ENCODE measurements around the gene PLD1.

PLD1 gene

DNA sequence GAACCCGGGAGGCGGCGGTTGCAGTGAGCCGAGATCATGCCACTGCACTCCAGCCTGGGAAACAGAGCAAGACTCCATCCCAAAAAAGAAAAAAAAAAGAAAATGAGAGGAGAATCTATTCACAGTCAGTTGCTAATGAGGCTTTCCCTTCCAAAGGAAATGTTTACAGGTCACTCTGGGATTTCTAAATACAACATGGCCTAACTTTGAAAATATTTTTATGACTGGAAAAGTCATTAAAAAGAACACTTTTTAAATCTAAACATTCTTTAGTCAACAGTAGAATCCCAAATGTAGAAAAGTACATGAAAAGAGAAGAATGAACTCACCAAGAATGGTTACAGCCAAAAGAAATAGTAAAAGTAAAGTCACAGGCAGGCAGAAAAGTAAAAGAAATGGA, 78.6 kb downstream of the PLD1 start:
- POLR2A ChIA-PET: no interaction called here

DNA sequence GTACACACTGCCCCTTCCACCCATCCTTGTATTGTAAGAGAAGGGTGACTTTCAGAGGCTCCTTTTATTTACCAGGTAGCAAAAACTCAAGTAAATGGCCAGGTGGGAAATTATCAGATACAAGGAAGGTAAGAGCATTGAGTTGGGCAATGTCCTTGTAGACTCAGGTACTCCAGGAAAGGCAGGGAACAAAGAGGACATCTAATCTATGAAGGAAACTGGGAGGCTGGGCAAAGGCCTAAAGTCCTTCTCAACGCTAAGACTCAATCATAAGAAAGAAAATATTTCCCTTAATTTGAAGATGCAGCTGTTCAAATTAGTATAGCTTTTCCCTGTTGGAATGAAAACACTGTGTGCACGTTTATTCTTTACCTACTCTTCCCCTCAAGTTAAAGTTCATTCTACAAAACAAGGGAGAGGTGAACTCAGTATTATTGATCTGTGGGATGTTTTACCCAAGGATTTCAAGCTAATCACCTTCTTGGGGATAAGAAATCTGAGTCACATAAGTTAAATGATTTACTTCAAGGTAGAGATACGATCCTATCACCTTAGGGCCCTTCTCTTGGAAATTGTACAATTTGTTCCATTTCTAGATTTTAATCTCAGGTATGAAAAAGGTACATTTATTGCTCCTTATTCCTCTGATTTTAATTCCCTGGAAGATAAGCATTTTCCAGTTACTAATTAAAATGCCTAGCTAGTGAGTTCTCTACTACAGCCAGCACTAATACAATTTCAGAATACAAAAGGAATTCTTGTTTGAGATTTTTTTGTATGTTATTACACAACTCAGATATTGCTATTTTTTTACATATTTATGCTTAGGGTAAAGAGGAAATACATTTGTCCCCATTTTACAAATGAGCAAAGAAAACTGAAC, 80.6 kb downstream of the PLD1 start:
- ChIA-PET POLR2A (no interaction called here), CTCF (no interaction called here)
- Histone ChIP-seq H3K9me3 (ENCODE audit: control insufficient read depth, insufficient read depth, low read depth, low read length) (no peaks in the 10 kb centered on the region), H3K4me1 (ENCODE audit: control insufficient read depth, insufficient read depth, low read length) (no peaks in the 10 kb centered on the region), H3K27ac (ENCODE audit: extremely low read depth, low read depth, low read length) (no peak overlapping the region), H3K36me3 (ENCODE audit: control insufficient read depth in 2 of 2, insufficient read depth in 1 of 2, low read length in 2 of 2) (peaks cover 0 to 10% of the 10 kb centered on the region in 2 experiments; a peak in 1 of 3 replicates), H3K4me3 (ENCODE audit: low read depth, low read length) (no peak overlapping the region)
- TF ChIP-seq ZNF658 (tag by site-specific recombination; IDR thresholded peaks at IDR 0.05): no peak
- TF ChIP-seq, protein P1, sequence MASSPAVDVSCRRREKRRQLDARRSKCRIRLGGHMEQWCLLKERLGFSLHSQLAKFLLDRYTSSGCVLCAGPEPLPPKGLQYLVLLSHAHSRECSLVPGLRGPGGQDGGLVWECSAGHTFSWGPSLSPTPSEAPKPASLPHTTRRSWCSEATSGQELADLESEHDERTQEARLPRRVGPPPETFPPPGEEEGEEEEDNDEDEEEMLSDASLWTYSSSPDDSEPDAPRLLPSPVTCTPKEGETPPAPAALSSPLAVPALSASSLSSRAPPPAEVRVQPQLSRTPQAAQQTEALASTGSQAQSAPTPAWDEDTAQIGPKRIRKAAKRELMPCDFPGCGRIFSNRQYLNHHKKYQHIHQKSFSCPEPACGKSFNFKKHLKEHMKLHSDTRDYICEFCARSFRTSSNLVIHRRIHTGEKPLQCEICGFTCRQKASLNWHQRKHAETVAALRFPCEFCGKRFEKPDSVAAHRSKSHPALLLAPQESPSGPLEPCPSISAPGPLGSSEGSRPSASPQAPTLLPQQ (tag by site-specific recombination; IDR thresholded peaks at IDR 0.05): no peak
- TF ChIP-seq ZNF701 (tag by site-specific recombination; IDR thresholded peaks at IDR 0.05): no peak
- no peak for TF ChIP-seq ZNF354C (tag by site-specific recombination; IDR thresholded peaks at IDR 0.05; ENCODE audit: borderline replicate concordance, low read depth)
- TF ChIP-seq ZNF416 (tag by site-specific recombination; IDR thresholded peaks at IDR 0.05): no peak
- no peak for TF ChIP-seq REPIN1 (tag by site-specific recombination; IDR thresholded peaks at IDR 0.05; ENCODE audit: low read depth)
- TF ChIP-seq, protein P2, sequence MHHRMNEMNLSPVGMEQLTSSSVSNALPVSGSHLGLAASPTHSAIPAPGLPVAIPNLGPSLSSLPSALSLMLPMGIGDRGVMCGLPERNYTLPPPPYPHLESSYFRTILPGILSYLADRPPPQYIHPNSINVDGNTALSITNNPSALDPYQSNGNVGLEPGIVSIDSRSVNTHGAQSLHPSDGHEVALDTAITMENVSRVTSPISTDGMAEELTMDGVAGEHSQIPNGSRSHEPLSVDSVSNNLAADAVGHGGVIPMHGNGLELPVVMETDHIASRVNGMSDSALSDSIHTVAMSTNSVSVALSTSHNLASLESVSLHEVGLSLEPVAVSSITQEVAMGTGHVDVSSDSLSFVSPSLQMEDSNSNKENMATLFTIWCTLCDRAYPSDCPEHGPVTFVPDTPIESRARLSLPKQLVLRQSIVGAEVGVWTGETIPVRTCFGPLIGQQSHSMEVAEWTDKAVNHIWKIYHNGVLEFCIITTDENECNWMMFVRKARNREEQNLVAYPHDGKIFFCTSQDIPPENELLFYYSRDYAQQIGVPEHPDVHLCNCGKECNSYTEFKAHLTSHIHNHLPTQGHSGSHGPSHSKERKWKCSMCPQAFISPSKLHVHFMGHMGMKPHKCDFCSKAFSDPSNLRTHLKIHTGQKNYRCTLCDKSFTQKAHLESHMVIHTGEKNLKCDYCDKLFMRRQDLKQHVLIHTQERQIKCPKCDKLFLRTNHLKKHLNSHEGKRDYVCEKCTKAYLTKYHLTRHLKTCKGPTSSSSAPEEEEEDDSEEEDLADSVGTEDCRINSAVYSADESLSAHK (tag by site-specific recombination; IDR thresholded peaks at IDR 0.05): no peak
- no peak for TF ChIP-seq ZSCAN30 (tag by site-specific recombination; IDR thresholded peaks at IDR 0.05)
- TF ChIP-seq ZNF830 (tag by site-specific recombination; IDR thresholded peaks at IDR 0.05; ENCODE audit: low read depth): no peak
- TF ChIP-seq ZNF391 (tag by site-specific recombination; IDR thresholded peaks at IDR 0.05; ENCODE audit: borderline replicate concordance, low read depth): no peak
- no peak for TF ChIP-seq ZNF785 (tag by site-specific recombination; IDR thresholded peaks at IDR 0.05)
- TF ChIP-seq IKZF3 (tag by site-specific recombination; IDR thresholded peaks at IDR 0.05): no peak
- TF ChIP-seq, protein P3, sequence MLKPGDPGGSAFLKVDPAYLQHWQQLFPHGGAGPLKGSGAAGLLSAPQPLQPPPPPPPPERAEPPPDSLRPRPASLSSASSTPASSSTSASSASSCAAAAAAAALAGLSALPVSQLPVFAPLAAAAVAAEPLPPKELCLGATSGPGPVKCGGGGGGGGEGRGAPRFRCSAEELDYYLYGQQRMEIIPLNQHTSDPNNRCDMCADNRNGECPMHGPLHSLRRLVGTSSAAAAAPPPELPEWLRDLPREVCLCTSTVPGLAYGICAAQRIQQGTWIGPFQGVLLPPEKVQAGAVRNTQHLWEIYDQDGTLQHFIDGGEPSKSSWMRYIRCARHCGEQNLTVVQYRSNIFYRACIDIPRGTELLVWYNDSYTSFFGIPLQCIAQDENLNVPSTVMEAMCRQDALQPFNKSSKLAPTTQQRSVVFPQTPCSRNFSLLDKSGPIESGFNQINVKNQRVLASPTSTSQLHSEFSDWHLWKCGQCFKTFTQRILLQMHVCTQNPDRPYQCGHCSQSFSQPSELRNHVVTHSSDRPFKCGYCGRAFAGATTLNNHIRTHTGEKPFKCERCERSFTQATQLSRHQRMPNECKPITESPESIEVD (tag by site-specific recombination; IDR thresholded peaks at IDR 0.05): no peak

More for the DNA sequence above, 78.6 kb downstream of the PLD1 start:
- TF ChIP-seq ZBTB21 (tag by site-specific recombination; IDR thresholded peaks at IDR 0.05): no peak
- no peak for TF ChIP-seq ZBTB17 (tag by site-specific recombination; IDR thresholded peaks at IDR 0.05)
- TF ChIP-seq ZNF792 (tag by site-specific recombination; IDR thresholded peaks at IDR 0.05): no peak
- no peak for TF ChIP-seq ZEB2 (tag by site-specific recombination; IDR thresholded peaks at IDR 0.05)
- TF ChIP-seq ZNF266 (tag by site-specific recombination; IDR thresholded peaks at IDR 0.05; ENCODE audit: low read depth): no peak
- no peak for TF ChIP-seq ZNF843 (tag by site-specific recombination; IDR thresholded peaks at IDR 0.05)
- no peak for TF ChIP-seq ZNF175 (tag by site-specific recombination; IDR thresholded peaks at IDR 0.05)
- no peak for TF ChIP-seq ZNF211 (tag by site-specific recombination; IDR thresholded peaks at IDR 0.05; ENCODE audit: low read depth)
- TF ChIP-seq ZNF530 (tag by site-specific recombination; IDR thresholded peaks at IDR 0.05; ENCODE audit: low read depth): no peak
- no peak for TF ChIP-seq ZNF174 (tag by site-specific recombination; IDR thresholded peaks at IDR 0.05)
- no peak for TF ChIP-seq ZNF292 (tag by site-specific recombination; IDR thresholded peaks at IDR 0.05; ENCODE audit: borderline replicate concordance, low read depth)
- CTCF ChIA-PET: no interaction called here
- H3K4me1 ChIP-seq (ENCODE audit: control insufficient read depth, insufficient read depth, low read length): no peaks in the 10 kb centered on the region
- no peak overlapping the region for H3K27ac ChIP-seq (ENCODE audit: extremely low read depth, low read depth, low read length)
- H3K9me3 ChIP-seq (ENCODE audit: control insufficient read depth, insufficient read depth, low read depth, low read length): no peaks in the 10 kb centered on the region
- H3K4me3 ChIP-seq (ENCODE audit: low read depth, low read length): no peak overlapping the region
- H3K36me3 ChIP-seq (ENCODE audit: control insufficient read depth in 2 of 2, insufficient read depth in 1 of 2, low read length in 2 of 2): peaks cover 0 to 5% of the 10 kb centered on the region in 2 experiments; a peak in 1 of 3 replicates

All from HEK293 (cell line).